ENCODE measurements around the gene LARGE1.

Gene LARGE1

GRCh38 chr22:33914131-33914530 is 6.1 kb downstream of the LARGE1 start:
- DNase-seq (ENCODE audit: low spot score) = no peak

- no peak for DNase-seq (ENCODE audit: low spot score)
These were observed 7.1 kb downstream of the LARGE1 start for GRCh38 chr22:33913188-33913587.

- no peak for DNase-seq (ENCODE audit: low spot score)
These were observed 10.4 kb downstream of the LARGE1 start for GRCh38 chr22:33909911-33910310.

- DNase-seq (ENCODE audit: low spot score) = no peak
These were observed 11.2 kb downstream of the LARGE1 start for GRCh38 chr22:33909075-33909458.

- no peak for DNase-seq (ENCODE audit: low spot score)
These were observed 11.9 kb downstream of the LARGE1 start for GRCh38 chr22:33908171-33909074.

GRCh38 chr22:33906954-33907353 is 13.3 kb downstream of the LARGE1 start:
- DNase-seq (ENCODE audit: low spot score) = no peak

- DNase-seq (ENCODE audit: low spot score) = no peak
These were observed 13.8 kb downstream of the LARGE1 start for GRCh38 chr22:33906475-33906874.

GRCh38 chr22:33903012-33903411 is 17.3 kb downstream of the LARGE1 start:
- no peak for DNase-seq (ENCODE audit: low spot score)

- no peak for DNase-seq (ENCODE audit: low spot score)
These were observed 18.2 kb downstream of the LARGE1 start for GRCh38 chr22:33902073-33902472.

GRCh38 chr22:33898121-33898520 is 22.2 kb downstream of the LARGE1 start:
- no peak for DNase-seq (ENCODE audit: low spot score)

- DNase-seq (ENCODE audit: low spot score) = no peak
These were observed 22.8 kb downstream of the LARGE1 start for GRCh38 chr22:33897448-33897835.

GRCh38 chr22:33896575-33897447 is 23.5 kb downstream of the LARGE1 start:
- peak; percentile 15 for DNase-seq (ENCODE audit: low spot score)

GRCh38 chr22:33896154-33896553 is 24.1 kb downstream of the LARGE1 start:
- DNase-seq (ENCODE audit: low spot score) = peak; percentile 15

GRCh38 chr22:33895444-33895843 is 24.8 kb downstream of the LARGE1 start:
- no peak for DNase-seq (ENCODE audit: low spot score)

- DNase-seq (ENCODE audit: low spot score) = no peak
These were observed 25.8 kb downstream of the LARGE1 start for GRCh38 chr22:33894515-33894914.

- DNase-seq (ENCODE audit: low spot score) = no peak
These were observed 26.2 kb downstream of the LARGE1 start for GRCh38 chr22:33894036-33894435.

GRCh38 chr22:33893512-33893911 is 26.8 kb downstream of the LARGE1 start:
- DNase-seq (ENCODE audit: low spot score) = no peak

- no peak for DNase-seq (ENCODE audit: low spot score)
These were observed 28.3 kb downstream of the LARGE1 start for GRCh38 chr22:33891992-33892391.

GRCh38 chr22:33891455-33891854 is 28.8 kb downstream of the LARGE1 start:
- no peak for DNase-seq (ENCODE audit: low spot score)

GRCh38 chr22:33889748-33890147 is 30.5 kb downstream of the LARGE1 start:
- peak; percentile 17 for DNase-seq (ENCODE audit: low spot score)

- no peak for DNase-seq (ENCODE audit: low spot score)
These were observed 31.5 kb downstream of the LARGE1 start for GRCh38 chr22:33888821-33889220.

- no peak for DNase-seq (ENCODE audit: low spot score)
These were observed 33.1 kb downstream of the LARGE1 start for GRCh38 chr22:33887173-33887572.

GRCh38 chr22:33886696-33887095 is 33.6 kb downstream of the LARGE1 start:
- no peak for DNase-seq (ENCODE audit: low spot score)
